Retina (tissue), 1 donor: Measurements from ENCODE around the gene ARL2BP.
"Not testable (repeated sequence)": the region's sequence is repeated elsewhere in the genome, so short reads cannot be mapped to it uniquely, and the experiment has no call there.

Experiments
- DNase-seq: peaks from one replicate; pipeline ENCODE4 v3.0.0-alpha.2; 2016

ARL2BP gene

DNA sequence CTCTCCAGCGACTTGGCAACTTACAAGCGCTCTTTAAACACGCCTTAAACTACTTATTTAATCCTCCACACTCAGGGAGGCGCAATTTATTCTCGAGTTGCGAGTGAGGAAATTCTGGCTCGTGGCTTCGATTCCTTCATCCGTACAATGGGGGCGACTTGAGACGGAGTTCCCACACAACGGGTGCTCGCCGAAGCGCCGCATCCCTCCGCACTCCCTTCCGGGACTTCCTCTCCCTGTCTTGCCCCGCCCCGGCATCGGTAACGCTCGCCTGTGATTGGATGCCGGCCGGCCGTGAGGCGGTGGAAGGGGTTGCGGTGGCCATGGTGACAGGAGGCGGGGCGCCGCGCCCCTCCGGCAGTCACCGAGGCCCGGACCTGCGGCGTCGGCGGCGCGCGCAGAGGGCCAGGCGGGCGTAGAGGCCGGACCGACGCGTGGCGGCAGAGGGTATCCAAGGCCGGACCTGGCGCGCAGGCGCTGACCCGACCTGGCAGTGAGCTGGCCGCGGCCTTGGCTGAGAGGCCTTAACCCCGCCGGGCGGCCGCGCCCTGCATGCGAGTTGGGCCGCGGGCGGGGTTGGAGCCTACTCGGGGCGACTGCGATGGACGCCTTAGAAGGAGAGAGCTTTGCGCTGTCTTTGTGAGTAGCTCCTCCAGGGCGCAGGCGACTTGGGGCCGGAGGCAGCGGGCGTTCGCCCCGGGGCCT lies at the start of gene ARL2BP:
ARL2BP (plus strand) TSS at position 493 of the 705 bp plus-strand sequence; CDS start at position 602, 109 bp downstream.
- DNase-seq, result peak; percentile 97

DNA sequence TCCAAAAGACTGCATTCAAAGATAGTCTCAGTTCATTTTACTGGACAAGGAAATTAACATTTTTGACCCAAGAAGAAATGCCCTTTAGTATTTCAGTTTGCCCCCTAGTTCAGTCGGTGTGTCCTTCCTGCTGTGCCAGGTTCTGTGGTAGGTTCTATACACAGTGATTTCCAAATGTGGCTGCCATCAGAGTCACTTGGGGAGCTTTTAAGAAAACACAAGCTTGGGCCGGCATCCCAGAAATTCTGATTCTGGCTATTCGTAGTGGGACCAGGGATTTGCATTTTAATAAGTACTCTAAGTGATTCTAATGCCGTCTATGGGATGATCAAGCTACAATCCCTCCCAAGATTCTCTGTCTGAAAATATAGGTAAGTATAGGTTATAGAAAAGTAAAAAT lies 48.8 kb upstream of the ARL2BP start:
- DNase-seq, result no peak

DNA sequence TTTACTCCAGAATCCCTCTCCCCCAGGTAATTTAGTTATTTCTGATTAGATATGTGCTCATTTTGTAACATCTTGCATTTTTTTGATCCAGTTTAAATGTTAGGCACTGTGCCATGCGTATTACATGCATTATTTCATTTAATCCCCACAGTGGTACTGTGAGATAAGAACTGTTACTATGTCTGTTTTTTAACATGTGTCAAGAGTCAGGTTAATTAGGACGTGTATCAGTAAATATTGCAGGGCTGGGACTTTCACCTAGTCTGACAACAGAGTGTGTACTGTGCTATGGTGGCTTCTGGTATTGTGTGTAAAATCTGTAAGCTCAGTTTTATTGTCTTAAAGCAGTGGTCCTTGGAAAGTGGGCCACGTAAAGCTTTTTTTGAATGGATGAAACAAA lies 48.3 kb upstream of the ARL2BP start:
- DNase-seq, result no peak

DNA sequence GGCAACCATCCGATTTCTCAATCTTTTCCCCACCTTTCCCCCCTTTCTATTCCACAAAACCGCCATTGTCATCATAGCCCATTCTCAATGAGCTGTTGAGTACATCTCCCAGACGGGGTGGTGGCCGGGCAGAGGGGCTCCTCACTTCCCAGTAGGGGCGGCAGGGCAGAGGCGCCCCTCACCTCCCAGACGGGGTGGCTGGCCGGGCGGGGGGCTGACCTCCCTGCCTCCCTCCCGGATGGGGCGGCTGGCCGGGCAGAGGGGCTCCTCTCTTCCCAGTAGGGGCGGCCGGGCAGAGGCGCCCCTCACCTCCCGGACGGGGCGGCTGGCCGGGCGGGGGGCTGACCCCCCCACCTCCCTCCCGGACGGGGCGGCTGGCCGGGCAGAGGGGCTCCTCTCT lies 44.7 kb upstream of the ARL2BP start:
- DNase-seq, result not testable (repeated sequence)

DNA sequence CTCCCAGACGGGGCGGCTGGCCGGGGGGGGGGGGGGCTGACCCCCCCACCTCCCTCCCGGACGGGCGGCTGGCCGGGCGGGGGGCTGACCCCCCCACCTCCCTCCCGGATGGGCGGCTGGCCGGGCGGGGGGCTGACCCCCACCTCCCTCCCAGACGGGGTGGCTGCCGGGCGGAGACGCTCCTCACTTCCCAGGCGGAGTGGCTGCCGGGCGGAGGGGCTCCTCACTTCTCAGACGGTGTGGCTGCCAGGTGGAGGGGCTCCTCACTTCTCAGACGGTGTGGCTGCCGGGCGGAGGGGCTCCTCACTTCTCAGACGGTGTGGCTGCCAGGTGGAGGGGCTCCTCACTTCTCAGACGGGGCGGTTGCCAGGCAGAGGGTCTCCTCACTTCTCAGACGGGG lies 44.1 kb upstream of the ARL2BP start:
- DNase-seq, result not testable (repeated sequence)

DNA sequence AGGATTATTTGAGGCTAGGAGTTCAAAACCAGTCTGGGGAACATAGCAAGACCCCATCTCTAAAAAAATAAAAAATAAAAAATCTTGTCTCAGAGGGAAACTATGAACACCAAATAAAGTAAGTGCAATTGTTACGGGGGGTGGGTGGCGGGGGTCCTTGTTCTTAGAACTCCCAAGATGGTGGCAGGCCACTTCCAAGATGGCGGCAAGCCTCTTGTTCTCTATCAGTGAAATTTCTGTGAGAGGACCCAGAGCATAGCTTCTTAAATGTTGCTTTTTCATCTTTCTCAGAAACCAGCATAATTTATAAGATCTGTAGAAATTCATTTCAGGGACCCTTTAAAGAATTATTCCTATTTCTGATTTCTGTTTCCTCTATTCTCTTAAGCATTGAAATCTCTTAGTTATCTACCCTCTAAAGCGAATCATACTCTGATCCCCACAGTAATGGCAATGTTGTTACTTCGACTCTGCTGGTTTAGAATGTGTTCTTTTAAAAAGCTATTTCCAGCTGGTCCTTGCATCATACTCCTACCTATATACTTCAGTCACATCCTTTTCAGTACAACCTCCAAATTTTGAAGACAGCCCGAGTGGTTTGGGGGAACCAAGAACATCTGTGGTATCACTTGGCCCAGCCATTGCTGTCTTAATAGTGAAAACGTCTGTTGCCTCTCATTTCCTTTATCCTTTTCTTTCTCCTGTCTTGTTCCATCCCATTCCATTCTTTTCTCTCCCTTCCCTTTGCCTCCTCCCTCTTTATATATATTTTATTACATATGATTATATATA lies 42.8 kb upstream of the ARL2BP start:
- DNase-seq, result no peak

DNA sequence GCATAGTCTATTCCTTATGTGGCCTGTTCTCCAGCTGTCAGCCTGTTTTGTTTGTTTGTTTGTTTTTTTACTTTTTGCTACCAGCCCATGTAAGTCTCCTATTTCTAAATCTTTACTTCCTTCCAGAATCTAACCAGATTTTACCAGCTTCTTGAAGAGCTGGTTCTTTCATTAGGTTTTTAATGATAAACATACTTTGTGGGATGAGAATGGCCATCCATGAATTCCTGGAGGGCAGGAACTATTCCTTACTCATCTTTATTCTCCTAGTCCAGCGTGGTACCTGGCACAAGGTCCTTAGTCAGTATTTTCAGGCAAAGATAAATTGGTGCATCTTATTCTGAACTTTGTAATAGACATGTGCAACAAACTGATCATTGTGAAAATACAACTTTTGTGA lies 41.6 kb upstream of the ARL2BP start:
- DNase-seq, result no peak

DNA sequence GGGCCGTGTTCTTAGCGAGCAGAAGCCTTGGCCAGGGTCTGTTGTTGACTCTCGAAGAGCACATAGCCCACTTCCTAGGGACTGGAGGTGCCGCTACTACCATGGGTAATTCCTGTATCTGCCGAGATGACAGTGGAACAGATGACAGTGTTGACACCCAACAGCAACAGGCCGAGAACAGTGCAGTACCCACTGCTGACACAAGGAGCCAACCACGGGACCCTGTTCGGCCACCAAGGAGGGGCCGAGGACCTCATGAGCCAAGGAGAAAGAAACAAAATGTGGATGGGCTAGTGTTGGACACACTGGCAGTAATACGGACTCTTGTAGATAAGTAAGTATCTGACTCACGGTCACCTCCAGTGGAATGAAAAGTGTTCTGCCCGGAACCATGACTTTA lies 40.4 kb upstream of the ARL2BP start:
- DNase-seq, result no peak

DNA sequence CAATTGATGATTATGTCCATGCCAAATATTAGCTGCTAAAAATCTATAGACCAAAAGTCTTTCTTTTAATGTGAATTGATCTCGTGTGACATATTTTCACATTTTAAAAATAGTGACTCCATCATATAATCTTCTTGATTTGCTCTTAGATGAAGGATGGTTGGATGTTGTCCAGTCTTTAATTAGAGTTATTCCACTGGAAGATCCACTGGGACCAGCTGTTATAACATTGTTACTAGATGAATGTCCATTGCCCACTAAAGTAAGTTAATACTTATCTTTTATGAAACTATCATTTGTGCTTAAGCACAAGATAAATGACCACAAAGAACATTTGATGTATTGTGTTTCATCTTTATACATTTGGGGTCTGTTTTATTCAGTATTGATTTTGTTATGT lies 36.1 kb upstream of the ARL2BP start:
- no peak for DNase-seq

DNA sequence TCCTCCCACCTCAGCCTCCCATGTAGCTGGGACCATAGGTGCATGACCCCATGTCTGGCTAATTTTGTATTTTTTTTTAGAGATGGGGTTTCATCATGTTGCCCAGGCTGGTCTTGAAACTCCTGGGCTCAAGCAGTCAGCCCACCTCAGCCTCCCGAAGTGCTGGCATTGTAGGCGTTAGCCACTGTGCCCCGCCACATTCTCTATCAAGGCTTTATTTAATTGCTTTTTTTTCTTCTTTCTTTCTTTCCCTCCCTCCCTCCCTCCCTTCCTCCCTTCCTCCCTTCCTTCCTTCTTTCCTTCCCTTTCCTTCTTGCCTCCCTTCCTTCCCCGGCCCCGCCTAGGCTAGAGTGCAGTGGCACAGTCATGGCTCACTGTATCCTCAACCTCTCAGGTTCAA lies 35.3 kb upstream of the ARL2BP start:
- no peak for DNase-seq

DNA sequence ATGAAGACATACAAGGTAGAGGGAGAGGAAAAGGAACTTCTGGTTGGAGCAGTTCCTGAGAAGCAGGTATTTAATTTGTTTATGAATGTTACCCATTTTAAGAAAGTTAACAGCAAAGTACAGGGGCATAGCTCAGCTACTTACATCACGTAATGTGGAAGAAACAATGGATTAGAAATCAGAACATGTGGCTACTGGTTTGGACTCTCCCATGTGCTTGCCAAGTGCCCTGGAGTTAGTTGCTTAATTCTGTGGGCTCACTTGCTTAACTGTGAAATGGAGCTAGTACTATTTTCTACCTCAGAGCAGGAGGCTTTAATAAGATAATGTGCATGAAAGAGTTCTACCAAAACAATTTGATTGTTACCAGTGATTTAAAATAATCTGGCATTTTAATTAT lies 31.6 kb upstream of the ARL2BP start:
- DNase-seq, result no peak

DNA sequence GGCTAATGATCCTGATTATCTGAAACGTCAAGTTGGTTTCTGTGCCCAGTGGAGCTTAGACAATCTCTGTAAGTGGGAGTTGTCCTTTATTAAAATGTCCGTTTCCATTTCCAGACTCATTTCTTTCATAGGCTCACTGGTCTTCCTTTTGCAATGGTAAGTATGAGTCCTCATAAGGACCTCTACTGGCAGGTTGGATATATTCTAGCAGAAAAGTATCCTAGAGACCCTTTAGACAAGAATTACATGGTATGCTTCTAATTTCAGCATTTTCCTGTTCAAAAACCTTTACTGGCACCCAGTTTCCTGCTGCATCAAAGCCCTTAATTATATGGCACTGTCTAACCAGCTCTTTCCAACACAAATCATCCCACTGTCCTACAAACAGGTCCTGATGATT lies 28.1 kb upstream of the ARL2BP start:
- DNase-seq, result no peak

DNA sequence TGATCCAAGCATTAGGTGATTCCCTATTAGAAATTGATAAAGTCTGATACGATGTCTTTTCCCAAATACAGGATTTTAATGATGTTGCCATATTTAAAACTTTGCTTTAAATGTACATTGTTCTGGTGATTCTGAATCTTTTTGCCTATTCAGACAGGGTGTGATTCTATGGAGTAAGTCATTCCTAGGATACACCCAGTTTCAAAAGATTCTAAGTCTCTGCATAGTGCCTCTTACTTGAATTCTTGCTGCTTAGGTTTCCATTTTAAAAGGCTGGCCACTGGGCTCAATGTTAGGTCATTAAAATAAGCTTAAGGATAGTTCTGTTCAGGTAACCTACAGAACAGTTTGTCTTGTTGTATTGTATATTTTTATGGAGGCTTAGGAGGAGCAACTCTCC lies 22.0 kb upstream of the ARL2BP start:
- no peak for DNase-seq

DNA sequence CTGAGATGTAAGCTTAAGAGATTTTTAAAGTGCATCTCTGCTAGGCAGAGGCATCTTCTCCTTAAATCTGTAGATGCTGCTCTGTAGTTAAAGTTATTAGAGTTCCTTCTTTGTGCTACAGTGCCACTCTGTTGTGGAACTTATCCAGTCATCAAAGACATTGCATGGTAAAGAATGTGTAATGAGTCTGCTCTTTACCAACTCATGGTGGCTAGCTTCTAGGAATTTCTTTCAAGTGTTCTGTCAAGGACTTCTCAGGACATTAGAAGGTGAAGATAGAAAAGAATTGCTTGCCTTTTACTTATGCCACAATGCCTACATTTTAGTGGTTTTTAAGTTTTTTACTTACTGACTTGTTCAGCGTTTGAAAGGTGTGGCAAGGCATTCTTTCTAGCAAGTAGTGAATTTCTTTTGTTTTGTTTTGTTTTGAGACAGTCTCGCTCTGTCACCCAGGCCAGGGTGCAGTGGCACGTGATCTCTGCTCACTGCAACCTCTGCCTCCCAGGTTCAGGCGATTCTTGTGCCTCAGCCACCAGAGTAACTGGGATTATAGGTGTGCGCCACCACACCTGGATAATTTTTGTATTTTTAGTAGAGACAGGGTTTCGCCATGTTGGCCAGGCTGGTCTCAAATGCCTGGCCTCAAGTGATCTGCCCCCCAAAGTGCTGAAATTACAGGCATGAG lies 20.3 kb upstream of the ARL2BP start:
- DNase-seq, result no peak

DNA sequence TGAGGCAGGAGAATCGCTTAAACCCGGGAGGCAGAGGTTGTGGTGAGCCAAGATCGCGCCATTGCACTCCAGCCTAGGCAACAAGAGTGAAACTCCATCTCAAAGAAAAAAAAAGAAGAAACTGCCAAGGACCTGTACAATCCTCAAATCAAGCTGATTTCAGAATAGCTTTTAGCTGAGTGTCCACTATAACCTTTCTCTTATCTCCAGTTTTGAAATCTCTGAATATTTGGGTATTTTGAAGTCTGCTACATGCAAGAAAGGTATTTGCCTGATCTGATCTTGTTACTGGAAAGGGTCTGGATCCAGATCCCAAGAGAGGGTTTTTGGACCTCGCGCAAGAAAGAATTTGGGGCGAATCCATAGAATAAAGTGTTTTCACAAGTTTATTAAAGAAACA lies 19.1 kb upstream of the ARL2BP start:
- no peak for DNase-seq

DNA sequence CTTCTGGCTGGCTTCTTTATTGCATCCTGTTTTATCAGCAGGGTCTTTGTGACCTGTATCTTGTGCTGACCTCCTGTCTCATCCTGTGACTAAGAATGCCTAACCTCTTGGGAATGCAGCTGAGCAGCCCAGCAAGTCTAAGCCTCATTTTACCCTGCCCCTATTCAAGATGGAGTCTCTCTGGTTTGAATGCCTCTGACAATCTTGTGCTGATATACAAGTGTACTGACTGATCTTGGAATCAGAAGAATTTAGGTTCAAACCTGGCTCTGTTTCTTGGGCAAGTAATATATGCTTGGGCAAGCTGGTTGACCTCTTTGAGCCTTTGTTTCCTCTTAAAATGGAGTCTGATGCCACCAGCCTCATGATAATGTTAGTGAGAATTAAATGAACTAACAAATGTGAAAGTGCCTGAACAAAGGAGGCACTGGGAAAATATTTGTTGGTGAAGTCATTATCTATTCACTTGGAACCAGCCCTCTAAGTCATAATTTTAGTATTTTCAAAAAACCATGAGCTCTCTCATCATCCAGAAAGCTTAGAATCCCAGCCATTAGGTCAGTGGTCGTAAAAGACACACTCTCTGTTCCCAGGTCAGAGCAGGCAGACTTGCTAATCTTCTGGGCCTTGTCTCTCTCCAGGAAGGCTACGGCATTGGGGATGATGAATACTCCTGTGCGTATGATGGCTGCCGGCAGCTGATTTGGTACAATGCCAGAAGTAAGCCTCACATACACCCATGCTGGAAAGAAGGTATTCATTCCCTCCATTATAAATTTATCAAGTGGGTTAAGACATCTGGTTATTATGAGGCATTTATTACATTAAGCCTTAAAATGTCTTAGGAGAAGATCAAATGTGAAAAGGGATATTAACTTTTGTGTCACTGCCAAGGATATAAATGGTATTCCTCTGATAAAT lies 18.1 kb upstream of the ARL2BP start:
- DNase-seq, result no peak

DNA sequence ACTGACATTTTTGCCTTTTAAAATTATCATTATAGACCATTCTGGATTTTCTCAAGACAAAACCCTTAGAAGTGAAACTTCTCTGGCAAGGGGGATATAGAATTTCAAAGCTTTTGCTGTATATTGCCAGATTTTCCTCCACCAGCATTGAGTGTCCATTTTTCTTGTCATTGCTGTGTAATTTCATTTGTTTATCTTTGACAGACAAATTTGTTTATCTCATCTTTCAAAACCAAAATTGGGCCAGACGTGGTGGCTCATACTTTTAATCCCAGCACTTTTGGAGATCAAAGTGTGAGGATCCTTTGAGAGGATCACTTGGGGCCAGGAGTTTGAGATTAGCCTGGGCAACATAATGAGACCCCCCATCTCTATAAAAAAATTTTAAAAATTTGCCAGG lies 16.0 kb upstream of the ARL2BP start:
- no peak for DNase-seq

DNA sequence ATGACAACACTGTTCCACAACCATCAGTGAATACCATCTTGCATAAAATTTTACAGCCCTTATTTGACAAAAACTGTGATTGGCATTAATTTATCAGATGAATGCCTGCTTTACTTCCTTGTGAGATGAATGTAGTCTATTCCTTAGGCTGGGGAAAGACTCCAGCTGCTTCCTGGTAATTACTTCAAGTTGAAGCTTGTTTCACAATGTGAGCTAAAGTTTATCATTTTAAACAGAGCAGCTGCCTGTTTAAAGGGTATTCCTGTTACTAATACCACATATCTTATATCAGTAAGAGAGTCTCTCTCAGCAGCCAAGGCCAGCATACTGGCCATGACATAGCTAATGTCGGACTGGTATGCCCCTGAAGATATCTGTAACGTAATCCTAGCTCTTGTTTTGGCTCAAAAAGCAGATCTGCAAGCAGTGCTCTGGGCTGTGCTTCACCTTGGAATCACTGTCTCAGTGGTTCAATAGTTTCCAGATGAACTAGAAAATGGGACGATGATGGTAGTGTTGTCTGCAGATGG lies 13.2 kb upstream of the ARL2BP start:
- DNase-seq, result no peak

DNA sequence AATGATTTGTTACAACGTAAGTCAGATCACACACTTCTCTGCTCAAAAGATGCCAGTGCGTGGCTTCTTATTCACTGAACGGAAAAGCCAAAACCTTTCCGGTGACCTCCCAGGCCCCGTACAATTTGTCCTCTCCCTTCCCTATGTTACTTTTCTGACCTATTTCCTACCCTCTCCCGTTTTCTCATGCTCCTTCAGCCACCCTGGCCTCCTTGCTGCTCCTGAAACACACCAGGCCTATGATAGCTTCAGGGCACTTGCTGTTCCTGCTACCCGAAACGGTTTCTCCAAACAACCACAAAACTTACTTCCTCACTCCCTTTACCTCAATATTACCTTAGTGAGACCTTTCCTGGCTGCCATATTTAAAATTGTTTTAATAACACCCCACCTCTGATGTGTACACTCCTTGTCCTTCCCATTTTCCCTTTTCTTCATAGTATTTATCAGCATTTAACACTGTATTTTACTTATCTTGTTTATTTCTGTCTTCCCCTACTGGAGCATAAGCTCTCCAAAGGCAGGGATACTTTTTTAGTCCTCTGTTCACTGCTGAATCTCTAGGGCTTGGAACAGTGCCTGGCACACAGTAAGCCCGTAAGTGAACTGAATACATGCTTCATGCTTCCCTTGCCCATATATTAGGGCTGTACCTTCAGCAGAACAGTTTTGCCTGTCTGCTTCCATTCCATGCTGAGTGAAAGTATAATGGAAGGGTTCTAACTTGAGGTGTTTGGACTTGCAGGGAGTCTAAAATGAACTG lies 10.9 kb upstream of the ARL2BP start:
- no peak for DNase-seq

DNA sequence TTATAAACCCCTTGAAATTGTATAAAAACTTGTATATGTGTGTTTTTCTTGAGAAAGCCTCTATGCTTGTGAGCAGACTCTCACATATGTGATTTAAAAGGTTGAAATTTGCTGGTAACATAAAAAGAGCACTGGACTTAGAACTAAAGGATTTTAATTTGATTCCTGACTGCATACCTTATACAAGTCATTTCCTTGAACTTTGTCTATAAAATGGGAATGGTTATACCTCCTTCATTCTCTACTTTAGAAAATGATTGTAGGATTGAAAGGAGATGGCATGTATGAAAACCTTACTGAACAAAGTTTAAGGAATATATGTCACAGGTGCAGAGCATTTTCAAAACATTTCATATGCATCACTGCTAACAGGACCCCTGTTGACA lies 10.4 kb upstream of the ARL2BP start:
- DNase-seq, result no peak

DNA sequence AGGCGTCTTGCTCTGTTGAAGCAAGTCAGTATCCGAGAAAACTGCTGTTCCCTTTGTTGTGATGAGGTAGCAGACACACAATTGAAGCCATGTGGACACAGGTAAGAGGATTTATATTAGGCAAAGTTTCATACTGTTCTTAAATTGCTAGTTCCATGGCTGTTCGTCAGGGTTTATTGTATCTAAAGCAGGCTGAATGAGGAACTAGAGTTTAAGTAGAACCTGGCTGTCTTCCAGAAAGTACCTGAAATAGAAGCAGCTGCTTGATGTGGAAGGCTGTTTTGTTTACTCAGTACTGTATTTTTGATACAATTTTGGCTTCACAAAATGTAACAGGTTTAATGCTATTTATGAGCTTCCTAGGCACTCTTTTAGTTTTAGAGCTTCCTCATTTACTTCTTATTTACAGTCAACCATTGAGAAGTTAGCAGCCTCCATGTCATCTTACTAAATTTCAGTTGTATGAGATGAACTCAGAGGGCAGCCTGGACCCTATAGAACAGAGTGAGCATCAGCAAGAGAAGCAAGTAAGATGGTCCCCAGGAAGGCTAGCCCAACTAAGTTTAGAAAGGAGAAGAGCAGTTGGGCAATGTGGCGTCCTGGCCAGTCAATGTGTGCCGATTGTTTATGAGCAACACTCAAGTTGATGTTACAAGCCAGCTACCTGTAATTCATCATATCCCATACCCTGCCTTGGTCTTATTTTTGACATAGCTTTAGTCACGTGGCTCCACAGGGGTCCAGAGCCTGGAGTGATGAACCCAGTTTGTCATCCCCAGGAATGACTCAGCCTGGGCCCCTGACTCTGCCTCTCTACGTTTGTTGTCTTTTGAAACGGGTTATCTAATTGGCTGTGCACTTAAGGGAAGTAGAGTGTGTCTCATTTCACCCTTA lies 9.7 kb upstream of the ARL2BP start:
- no peak for DNase-seq
